Peyer's patch (tissue), 4 donors: ENCODE results near the gene HOXA4. TPM values are rescaled to one million over a fixed set of nuclear protein-coding genes. Genes with fewer than 3 reads are reported as not detected.
A peak's percentile ranks its signal among the peaks of the same experiment; 100 is the strongest.

Experiments used
- DNase-seq, 3 donors: peaks; one replicate each; pipeline ENCODE4 v3.0.0-alpha.2; 2017 to 2019
- H3K27ac ChIP-seq, 4 donors: fragments of 200-600 bp; sonication (generic); one replicate each; pipeline ENCODE4 v1.5.1; 2016 to 2019
- H3K27me3 ChIP-seq, 2 donors: fragments of 200-600 bp; sonication (generic); one replicate each; pipeline ENCODE4 v1.5.1; 2019
- H3K36me3 ChIP-seq, 3 donors: fragments of 200-600 bp; sonication (generic); one replicate each; pipeline ENCODE4 v1.5.1; 2016 to 2019
- H3K4me1 ChIP-seq, 4 donors: fragments of 200-600 bp; sonication (generic); one replicate each; pipeline ENCODE4 v1.5.1; 2016 to 2019
- H3K4me3 ChIP-seq, 4 donors: fragments of 200-600 bp; sonication (generic); 1 replicate in 3 of 4; 2 replicates in 1 of 4; pipeline ENCODE4 v1.5.1; 2016 to 2019; ENCODE audit warnings: mild to moderate bottlenecking in 1 of 4
- H3K9me3 ChIP-seq, 4 donors: fragments of 200-600 bp; sonication (generic); one replicate each; pipeline ENCODE4 v1.5.1; 2016 to 2019; ENCODE audit warnings: mild to moderate bottlenecking in 1 of 4
- CTCF ChIP-seq, 6 experiments: fragments of 450-650 bp in 4 of 6; fragments of 200-600 bp in 2 of 6; sonication (generic) in 1 of 6; IDR thresholded peaks; one replicate each; pipeline ENCODE4 v1.5.1; 2017 to 2019; ENCODE audit warnings: antibody characterized with exemption in 6 of 6, mild to moderate bottlenecking in 3 of 6, moderate library complexity in 1 of 6
- POLR2A ChIP-seq, 2 donors: fragments of 450-650 bp; IDR thresholded peaks; one replicate each; pipeline ENCODE4 v1.5.1; 2017; ENCODE audit warnings: antibody characterized with exemption in 2 of 2, mild to moderate bottlenecking in 2 of 2, moderate library complexity in 2 of 2
- total RNA-seq, 4 donors: library from RNA; depleted of rRNA; stranded (reverse); fragments of >200 nt; gene quantifications; one replicate each; pipeline ENCODE4 v1.1.0, GENCODE V29; 2016

The HOXA4 gene
- total RNA-seq, 4 donors from 2014 or later = 2.6 to 11.5 (median 5.9) TPM

GRCh38 chr7:27143023-27143949 lies 12.7 kb upstream of the HOXA4 start, which contains the start of gene HOXA5:
Gene HOXA5, minus strand, starts transcription at chr7:27143681. Its CDS starts 74 bp downstream, at chr7:27143607.
- DNase-seq = peak; percentile 27 to 88 (median 84)
- Histone ChIP-seq H3K27ac (peak within 1 kb of the TSS; percentile 73 to 96 (median 84)), H3K9me3 (no peaks in the 10 kb centered on the region), H3K4me3 (peak within 1 kb of the TSS; percentile 40 to 75 (median 60)), H3K4me1 (peaks cover 0 to 36% (median 5%) of the 10 kb centered on the region in 4 donors), H3K36me3 (peaks cover 0 to 9% (median 0%) of the 10 kb centered on the region in 3 donors), H3K27me3 (no peaks in the 10 kb centered on the region)
- TF ChIP-seq CTCF (IDR thresholded peaks at IDR 0.05) (peak; percentile 11 to 91 (median 73)), POLR2A (IDR thresholded peaks at IDR 0.05) (peak; percentile 56 to 82)

- no peaks in the 10 kb centered on the region for H3K27me3 ChIP-seq
- peaks cover 0 to 9% (median 0%) of the 10 kb centered on the region in 3 donors for H3K36me3 ChIP-seq
- DNase-seq = peak in 2 of 3 donors; percentile 12 to 66
- H3K27ac ChIP-seq = peak overlapping the region; percentile 73 to 96 (median 84)
- H3K4me3 ChIP-seq = peak overlapping the region; percentile 40 to 75 (median 60)
- peaks cover 0 to 37% (median 1%) of the 10 kb centered on the region in 4 donors for H3K4me1 ChIP-seq
- H3K9me3 ChIP-seq = no peaks in the 10 kb centered on the region
- TF ChIP-seq POLR2A (IDR thresholded peaks at IDR 0.05) (no peak), CTCF (IDR thresholded peaks at IDR 0.05) (no peak)
Observed at GRCh38 chr7:27142580-27143022, 12.0 kb upstream of the HOXA4 start.

GRCh38 chr7:27141923-27142579 lies 11.5 kb upstream of the HOXA4 start:
- peaks cover 0 to 9% (median 0%) of the 10 kb centered on the region in 3 donors for H3K36me3 ChIP-seq
- H3K4me1 ChIP-seq = peaks cover 0 to 40% (median 0%) of the 10 kb centered on the region in 4 donors
- TF ChIP-seq POLR2A (IDR thresholded peaks at IDR 0.05) (no peak), CTCF (IDR thresholded peaks at IDR 0.05) (peak in 3 of 6 experiments; percentile 11 to 17 (median 15))
- no peaks in the 10 kb centered on the region for H3K9me3 ChIP-seq
- peak overlapping the region; percentile 73 to 96 (median 84) for H3K27ac ChIP-seq
- no peaks in the 10 kb centered on the region for H3K27me3 ChIP-seq
- peak; percentile 8 to 59 (median 54) for DNase-seq
- H3K4me3 ChIP-seq = peak overlapping the region; percentile 40 to 75 (median 60)

- Histone ChIP-seq H3K9me3 (no peaks in the 10 kb centered on the region), H3K4me3 (peak overlapping the region in 3 of 4 donors; percentile 50 to 75 (median 70)), H3K27ac (peak overlapping the region; percentile 73 to 96 (median 84)), H3K4me1 (peaks cover 0 to 38% (median 2%) of the 10 kb centered on the region in 4 donors), H3K27me3 (no peaks in the 10 kb centered on the region), H3K36me3 (peaks cover 0 to 9% (median 0%) of the 10 kb centered on the region in 3 donors)
- DNase-seq = peak in 1 of 3 donors; percentile 11
- TF ChIP-seq POLR2A (IDR thresholded peaks at IDR 0.05) (no peak), CTCF (IDR thresholded peaks at IDR 0.05) (no peak)
Observed at GRCh38 chr7:27141137-27141922, 10.8 kb upstream of the HOXA4 start.
